CD4-positive, alpha-beta T cell treated with Interleukin-12 subunit alpha and Interleukin-12 subunit beta, for 1 hour (primary cell): ENCODE data around the gene DVL2.
"Not testable (repeated sequence)": the region's sequence is repeated elsewhere in the genome, so short reads cannot be mapped to it uniquely, and the experiment has no call there.

Experiments
- DNase-seq: peaks from one replicate; pipeline ENCODE4 v3.0.0-alpha.2; 2020

The DVL2 gene

GRCh38 chr17:7191571-7192270, 42.6 kb downstream of the DVL2 start:
- DNase-seq = peak; percentile 23

- DNase-seq = no peak
Measured at GRCh38 chr17:7191069-7191468, 43.2 kb downstream of the DVL2 start.

GRCh38 chr17:7190276-7190917, 43.9 kb downstream of the DVL2 start:
- no peak for DNase-seq

- DNase-seq = no peak
Measured at GRCh38 chr17:7186241-7186640, 48.1 kb downstream of the DVL2 start.

GRCh38 chr17:7184647-7185046, 49.7 kb downstream of the DVL2 start:
- no peak for DNase-seq

DNA sequence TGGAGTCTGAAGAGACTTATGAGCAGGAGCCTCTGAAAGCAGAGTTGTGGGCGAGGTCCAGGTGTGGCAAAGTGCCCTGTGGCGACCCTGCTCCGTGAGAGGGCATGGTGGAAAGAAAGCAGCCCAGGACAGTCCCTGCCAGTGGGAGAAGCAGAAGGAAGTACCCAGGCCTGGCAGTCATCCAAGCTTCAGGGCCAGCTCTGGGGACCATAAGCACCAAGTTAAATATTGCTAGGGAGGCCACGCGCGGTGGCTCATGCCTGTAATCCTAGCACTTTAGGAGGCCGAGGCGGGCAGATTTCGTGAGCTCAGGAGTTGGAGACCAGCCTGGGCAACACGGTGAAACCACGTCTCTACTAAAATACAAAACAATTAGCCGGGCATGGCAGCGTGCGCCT, 50.2 kb downstream of the DVL2 start:
- no peak for DNase-seq

- no peak for DNase-seq
Measured at GRCh38 chr17:7183433-7184090, 50.8 kb downstream of the DVL2 start.

DNA sequence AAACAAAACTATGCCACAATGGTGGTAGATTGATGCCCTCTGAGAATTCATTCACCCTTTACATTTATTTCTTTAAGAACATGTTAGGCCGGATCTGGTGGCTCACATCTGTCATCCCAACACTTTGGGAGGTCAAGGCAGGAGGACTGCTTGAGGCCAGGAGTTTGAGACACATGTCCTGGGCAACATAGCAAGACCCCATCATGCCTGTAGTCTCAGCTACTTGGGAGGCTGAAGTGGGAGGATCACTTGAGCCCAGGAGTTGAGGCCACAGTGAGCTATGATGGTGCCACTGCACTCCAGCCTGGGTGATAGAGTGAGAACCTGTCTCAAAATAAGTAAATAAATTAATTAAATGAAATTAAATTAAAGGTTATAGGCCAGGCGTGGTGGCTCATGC, 52.2 kb downstream of the DVL2 start:
- DNase-seq = not testable (repeated sequence)

GRCh38 chr17:7179317-7180254, 54.7 kb downstream of the DVL2 start, which contains the start of gene ASGR1:
ASGR1 (minus strand) TSS chr17:7179370; CDS start chr17:7178563, 807 bp downstream.
- DNase-seq = no peak

DNA sequence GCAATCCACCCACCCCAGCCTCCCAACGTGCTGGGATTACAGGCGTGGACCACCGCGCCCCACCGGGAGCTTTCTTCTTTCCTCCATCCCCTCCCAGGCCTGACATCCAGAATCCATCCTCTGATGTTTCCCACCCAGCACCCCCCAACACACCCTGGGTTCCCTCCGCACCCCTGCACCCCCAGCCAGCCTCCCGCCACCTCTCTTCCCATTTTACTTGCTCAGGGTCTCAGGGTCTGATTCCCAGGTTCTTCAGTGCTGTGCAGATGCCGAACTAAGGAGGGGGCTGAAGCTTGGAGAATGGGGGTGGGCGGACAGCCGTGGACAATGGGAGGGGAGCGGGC, 55.4 kb downstream of the DVL2 start:
- no peak for DNase-seq

GRCh38 chr17:7177954-7178477, 56.3 kb downstream of the DVL2 start:
- no peak for DNase-seq

GRCh38 chr17:7177191-7177953, 56.9 kb downstream of the DVL2 start:
- peak; percentile 73 for DNase-seq

DNA sequence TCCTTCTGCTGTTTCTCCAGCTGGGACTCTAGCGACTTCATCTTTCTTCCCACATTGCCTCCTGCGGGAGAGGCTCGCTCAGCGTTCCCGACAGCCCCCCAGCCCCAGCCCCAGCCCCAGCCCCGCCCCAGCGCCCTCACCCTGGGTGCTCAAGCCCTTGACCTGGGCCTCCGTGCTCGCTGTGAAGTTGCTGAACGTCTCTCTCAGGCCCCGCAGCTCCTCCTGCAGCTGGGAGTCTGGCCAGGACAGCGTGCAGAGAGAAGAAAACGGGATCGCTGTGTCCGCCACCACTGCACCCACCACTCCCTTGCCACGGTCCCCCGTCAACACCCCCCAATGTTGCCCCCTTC, 57.5 kb downstream of the DVL2 start:
- no peak for DNase-seq

DNA sequence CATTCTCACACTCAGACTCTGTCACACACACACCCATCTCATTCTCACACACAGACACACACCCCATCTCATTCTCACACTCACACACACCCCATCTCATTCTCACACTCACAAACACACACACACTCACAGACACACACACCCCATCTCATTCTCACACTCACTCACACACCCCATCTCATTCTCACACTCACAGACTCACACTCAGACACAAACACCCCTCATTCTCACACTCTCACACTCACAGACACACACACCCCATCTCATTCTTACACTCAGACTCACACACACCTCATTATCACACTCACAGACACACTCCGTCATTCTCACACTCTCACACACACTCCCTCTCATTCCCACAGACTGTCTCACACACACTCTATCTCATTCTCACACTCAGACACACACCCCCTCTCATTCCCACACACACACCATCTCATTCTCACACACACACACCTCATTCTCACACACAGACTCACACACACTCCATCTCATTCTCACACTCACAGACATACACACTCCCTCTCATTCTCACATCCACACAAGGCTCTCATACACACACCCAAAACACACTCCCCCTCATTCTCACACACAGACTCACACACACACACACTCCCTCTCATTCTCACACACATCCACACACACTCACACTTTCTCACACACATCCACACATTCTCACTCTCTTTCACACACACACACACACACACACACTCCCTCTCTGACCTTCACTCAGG, 58.0 kb downstream of the DVL2 start:
- DNase-seq = no peak
